ENCODE data around the gene TAF1A.
A peak's percentile ranks its signal among the peaks of the same experiment; 100 is the strongest.
"Not testable (repeated sequence)": the region's sequence is repeated elsewhere in the genome, so short reads cannot be mapped to it uniquely, and the experiment has no call there.

The TAF1A gene

DNA sequence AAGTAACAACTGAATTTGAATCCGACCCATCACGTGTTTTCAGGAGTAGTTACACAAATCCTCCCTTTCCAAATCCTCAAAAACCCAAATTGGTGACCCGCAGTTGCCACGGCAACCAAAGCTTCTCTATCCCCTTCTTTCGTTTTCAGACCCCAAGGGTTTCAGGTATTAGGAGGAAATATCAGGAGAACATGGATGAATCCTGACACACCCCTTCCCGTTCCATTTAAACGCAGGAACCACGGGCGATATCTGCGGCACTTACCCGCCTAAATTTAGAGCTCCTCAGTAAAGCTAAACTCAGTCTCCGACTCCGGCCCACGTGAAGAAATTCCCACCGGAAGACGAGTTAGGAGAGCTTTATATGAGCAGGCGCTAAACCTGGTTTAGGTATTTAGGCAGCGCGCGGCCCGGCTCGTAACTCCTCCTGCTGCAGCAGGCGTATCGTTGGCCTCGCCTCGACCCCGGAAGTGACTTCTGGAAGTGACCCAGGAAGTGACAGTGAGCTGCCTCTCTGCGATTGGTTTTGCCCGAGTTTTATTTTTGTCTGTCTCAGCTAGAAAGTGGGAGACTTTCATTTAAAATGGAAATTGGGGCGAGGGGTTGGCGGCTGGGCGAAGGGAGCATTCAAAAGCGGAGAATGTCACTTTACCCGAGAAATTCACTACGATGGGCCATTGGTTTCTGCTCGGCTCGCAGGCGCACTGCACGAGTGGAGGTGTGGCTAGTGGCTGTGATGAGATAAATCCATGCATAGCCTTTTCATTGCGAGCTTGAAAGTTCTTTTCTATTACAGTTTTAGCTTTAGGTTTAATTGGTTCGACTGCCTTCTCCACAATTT lies at the start of gene TAF1A:
Gene TAF1A (minus strand): TSS at position 472 of the 841 bp plus-strand sequence.
- peak; percentile 88 for DNase-seq

DNA sequence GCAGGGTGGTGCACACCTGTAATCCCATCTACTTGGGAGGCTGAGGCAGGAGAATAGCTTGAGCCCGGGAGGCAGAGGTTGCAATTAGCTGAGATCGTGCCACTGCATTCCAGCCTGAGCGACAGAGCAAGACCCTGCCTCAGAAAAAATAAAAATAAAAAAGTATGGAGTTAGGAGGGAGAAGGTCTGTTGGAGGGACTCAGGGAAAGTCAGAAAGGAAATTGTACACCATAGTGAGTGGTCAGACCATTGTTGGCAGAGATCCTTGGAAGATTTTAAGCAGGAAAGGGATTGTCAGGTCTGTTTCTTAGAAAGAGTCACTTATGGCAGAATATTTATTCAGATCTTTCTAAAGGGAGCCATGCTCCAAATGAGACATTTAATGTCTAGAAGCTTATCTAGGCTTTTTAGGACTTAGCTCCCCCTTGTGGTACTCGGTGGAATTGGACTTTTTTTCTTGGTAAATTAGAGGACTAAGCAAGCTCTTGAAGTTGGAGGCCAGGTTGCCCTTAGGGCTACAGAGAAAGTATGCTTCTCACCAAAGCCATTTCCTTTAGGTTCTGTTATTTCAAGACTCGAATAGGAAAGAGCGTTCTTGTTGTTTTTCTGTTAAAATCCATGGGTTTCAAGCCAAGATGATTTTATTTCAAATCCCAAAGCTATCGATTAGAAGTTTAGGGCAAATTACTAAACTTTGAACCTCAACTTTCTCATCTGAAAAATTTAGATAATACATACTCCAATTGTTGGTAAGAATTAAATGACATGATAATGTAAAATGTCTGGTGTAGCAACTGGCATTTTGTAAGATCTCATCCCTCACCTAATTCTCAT lies 44.7 kb upstream of the TAF1A start:
- peak; percentile 81 for DNase-seq

DNA sequence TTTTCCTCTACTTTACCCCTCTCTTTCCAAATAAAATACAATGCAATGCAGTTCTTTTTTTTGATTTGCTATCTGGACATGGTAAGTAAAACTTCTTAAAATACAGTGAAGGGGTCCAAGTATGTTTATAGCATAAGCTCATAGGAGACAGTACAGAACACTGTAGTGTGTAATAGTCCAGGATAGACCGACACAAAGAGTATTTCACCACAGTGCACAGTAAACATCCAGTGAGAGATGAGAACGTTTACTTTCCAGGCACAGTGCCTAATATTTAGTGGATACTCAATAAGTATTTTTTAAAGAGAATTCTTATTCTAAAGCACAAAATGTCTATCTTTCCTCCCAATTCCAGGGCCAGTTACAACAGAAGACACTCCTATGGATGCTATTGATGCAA lies 43.0 kb upstream of the TAF1A start:
- no peak for DNase-seq

DNA sequence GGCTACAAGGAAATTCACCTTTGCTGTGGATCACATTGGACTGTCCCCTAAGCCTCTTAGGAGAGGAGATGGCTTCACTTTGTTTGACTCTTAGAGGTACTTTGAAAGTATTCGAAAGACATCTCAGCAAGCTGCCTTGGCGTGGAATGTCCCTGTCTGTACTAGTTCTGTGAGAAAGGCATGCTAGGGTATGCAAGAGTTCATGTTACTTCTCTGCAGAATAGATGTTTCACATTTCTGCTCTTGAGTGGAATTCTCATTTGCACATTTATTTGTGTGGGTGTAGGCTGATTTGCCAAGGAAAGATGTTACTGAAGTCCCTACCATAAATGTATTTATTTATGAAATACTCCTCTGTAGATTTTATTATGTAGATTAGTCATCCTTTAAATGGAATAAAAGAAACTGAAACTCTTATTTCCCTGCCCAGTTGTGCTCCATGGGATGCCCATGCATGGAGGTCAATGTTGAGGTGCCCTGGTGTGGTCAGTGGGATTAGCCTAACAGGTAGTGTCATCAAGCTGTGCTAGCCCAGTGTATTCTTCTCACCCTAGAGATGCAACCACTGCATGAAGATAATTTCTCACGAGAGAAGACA lies 42.0 kb upstream of the TAF1A start:
- DNase-seq = no peak

DNA sequence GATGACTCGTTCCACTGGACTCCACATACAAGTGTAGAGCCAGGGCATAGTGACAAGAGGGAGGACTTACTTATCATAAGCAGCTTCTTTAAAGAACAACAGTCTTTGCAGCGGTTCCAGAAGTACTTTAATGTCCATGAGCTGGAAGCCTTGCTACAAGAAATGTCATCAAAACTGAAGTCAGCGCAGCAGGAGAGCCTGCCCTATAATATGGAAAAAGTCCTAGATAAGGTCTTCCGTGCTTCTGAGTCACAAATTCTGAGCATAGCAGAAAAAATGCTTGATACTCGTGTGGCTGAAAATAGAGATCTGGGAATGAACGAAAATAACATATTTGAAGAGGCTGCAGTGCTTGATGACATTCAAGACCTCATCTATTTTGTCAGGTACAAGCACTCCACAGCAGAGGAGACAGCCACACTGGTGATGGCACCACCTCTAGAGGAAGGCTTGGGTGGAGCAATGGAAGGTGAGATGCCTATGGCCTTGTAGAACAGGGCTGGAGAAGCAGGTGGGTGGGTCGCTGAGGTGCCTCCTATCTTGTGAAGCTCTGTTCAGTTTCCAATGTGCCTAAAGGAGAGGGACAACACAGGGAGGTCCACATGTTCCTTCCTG lies 40.3 kb upstream of the TAF1A start:
- DNase-seq = no peak

DNA sequence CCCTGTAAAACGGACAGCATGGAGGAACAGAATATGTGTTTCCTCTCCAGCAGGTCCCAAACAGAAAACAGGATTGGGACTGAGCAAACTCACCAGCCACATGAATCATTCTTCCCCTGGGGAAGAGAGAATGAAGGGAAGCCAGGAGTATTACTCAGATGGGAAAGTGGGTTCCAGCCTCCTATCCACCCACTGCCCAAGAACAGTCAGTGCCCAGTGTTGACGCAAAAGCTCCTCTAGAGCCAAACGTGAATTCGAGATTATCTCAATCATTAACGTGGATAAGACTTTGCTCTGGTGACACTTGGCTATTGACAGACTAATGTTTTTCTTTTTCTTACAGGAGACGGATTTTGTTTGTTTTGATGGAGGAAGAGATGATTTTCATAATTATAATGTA lies 37.5 kb upstream of the TAF1A start:
- DNase-seq = no peak

DNA sequence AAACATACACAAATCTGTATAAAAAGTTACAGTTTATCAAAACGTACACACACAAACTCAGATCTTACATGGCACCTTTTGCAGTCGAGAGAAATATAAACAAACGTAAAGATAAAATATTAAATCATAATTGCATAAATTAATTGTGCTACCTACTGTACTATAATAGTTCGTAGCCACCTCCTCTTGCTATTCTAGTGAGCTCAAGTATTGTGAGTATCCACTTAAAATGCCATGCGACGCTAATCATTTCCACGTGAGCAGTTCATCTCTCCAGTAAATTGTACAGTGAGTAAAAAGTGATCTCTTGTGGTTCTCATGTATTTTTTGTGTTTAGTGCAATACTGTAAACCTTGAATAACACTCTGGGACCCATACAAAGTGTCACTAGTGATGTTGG lies 34.5 kb upstream of the TAF1A start:
- no peak for DNase-seq

DNA sequence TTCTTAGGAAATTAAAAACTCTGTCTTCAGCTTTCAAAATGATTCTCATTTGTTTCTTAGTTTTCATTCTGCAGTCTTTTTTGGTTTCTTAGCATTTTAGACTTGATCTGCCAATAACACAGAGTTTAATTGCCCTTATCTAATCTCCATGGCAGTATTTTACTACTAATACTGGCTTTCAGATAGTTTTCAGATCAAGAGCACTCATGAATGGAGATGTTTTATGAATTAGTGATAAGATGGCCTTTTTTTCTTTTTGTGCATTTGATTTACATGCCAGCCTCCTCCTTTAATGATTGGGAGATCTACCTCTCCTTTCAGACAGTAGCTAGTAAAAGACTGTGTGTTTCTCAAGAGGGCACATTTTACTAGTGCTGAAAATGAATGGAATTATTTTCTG lies 33.7 kb upstream of the TAF1A start:
- DNase-seq = no peak

DNA sequence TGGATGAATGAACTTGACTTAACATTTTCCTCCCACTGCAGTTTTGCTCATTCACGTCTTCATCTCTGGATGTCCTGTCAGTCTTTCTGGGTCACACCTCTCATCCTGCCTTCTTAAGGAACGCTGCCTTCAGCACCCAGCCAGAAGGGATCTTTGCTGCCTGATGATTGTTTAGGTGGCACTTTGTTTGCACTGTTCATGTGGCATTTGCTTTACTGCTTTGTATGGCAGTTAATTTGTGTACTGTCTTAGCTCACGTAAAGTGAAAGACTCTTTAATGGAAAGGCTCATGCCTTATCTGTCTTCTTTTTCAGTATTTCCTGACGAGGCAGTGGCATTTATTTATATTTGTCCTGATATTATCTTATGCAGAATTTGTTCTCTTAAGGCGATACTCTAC lies 33.0 kb upstream of the TAF1A start:
- no peak for DNase-seq

DNA sequence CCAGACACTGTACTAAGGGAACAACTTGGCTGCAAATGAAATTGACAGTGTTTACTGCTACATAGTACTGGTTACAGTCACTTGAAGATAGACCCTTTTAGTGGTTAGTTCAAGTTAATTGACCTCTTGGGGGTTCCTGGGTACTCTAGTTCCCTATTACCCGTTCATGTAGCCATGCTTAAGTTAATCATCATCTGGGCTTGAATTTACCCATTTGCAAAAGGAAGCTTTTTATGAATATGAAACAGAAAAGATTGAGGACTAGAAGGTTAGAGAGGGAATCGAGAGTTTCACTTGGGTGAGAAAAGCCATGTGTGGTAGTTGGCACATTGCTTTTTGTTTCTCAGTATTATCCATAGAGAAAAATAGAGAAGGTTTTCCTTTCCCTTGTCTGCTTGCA lies 30.8 kb upstream of the TAF1A start:
- DNase-seq = no peak

DNA sequence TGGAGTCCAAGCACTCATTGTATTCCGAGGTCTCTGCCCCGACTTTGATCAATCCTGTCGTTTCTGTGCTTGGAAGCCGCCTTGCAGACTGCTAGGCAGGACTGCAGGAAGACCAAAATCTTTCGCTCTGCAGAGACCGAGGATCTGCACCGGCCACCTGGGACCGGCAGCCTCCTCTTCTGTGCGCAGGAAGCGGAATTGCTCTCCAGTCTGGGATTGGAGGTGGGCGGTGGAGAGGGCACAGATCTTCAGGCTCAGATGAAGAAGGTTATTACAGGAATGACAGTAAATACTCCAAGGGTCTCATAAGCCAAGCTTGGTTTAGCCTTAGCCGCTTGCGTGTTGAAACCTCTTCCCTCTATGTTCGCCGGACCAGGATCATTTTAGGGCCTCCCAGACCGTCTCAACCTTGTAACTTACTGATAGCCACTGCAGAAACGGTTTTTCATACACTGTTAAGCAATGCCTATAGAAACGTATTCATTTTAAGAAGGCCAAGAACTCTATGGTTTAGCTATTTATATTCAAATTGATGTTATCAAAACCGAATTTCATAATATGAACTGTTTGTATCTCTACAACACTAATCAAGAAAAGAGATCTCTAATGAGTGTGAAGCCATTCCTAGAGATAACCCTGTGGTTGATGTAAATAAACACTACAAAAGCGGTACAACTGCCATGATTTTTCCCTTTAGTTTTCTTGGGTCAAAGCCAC lies 29.3 kb upstream of the TAF1A start:
- peak; percentile 52 for DNase-seq

DNA sequence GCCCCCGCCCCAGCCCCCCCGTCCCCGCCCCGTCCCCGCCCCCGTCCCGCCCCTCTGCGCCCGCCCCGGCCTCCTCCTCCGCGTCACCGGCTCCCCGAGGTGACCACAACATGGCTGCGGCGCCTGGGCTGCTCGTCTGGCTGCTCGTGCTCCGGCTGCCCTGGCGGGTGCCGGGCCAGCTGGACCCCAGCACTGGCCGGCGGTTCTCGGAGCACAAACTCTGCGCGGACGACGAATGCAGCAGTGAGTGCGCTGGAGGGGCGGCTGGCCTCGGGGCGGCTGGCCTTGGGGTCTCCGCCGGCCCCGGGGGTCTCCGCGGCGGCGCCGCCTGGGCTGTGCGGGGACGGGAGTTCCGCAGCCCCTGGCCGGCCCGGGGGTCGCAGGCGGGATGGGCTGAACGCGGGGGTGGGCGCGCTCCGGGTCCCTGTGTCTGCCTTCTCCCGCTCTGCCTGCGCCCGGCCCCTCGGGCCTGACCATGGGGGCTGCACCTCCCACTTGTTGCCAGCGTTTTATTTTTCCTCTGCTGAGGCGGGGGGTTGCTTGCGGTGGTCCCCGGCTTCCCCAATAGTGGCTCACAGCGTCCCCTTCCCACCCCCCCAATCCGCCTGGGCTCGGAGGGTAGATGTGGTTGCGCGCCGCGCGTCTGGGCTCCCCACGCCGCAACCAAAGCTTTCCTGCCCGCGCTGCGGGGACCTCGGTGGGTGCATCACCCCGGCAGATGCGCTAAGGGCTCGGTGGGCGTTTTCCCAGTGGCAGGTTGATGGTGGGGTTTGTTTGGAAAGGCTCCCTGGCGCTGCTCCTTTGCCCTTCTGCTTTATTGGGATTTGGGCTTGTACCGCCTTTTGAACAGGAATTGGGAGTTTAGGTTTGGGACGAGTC lies 28.5 kb upstream of the TAF1A start, which contains the start of gene MIA3:
Gene MIA3 (plus strand): TSS at position 97 of the 879 bp plus-strand sequence. CDS start 14 bp downstream, at position 111.
- peak; percentile 92 for DNase-seq

DNA sequence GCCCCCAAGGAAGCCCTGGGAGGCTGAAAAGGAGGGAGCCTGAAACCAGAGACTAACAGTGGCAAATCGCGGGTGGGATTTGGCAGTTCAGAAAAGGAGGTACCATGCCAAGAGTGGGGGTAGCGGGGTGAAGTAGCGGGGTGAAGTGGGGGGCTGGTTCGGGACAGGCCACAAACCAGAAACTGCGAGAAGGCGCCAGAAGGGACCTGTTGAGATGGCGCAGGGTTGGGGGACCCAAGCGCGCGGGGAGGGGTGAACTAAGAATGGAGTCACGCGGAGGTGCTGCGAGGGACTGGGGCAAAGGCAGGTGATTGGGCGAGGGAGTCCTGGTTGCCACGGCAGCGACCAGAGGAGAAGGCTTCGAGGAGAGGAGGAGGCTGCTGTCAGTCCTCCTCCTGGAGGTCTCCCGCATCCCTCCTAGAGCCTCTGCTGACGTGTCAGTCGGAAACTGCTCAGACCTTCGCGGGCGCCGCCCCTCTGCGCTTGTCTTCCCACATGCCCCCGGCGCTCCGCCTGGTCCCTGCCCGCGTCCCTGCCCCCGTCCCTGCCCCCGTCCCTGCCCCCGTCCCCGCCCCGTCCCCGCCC lies 27.7 kb upstream of the TAF1A start:
- DNase-seq = peak; percentile 99

DNA sequence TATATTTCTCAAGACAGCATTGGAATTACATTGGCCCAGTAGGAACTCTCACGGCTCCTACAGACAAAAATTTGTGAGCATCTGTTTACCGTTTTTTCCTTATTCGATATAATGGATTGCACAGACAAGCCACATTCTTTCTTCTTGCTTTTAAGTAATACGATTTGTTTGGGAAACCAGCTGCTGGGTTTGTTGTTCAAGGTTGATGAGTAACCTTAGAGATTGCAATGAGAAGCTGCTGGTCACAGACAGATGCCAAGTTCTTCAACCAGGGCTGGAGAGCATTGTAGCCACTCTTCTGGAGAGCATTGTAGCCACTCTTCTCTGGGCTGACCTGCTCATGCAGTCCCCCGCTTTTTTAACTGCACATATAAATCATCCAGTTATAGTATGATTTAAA lies 26.8 kb upstream of the TAF1A start:
- DNase-seq = no peak

DNA sequence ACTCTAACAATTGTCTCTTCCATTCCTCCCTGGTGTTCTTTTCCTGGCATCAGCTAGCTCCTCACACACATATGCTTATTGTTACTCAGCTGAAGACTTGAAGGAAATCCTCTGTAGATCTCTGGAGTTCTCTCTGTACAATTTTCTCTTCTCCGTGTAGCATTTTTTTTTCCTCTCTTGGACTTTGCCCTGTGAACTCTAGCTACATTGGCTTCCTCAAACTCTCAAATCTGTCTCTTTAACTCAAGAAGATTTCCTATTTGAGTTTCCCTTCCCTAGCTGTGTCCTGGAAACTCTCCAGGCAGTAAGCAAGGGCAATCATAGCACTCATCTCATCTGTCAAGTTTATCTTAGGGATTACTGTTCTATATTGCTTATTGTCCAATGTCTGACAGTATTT lies 23.9 kb upstream of the TAF1A start:
- DNase-seq = no peak

DNA sequence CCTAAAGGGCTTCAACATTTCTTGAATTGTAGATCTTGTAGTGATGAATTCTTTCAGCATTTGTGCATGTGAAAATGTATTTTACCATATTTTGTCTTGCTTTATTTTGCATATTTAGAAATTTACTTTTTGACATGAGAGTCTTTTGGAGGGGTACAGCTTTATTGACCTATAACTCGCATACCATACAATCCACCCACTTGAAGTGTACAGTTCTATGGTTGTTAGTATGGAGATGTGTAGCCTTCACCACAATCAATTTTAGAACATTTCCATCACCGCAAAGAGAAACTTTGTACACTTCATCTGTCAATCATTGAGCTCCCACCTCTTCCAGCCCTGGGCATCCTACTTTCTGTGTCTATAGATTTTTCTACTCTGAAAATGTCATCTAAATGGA lies 21.0 kb upstream of the TAF1A start:
- no peak for DNase-seq

DNA sequence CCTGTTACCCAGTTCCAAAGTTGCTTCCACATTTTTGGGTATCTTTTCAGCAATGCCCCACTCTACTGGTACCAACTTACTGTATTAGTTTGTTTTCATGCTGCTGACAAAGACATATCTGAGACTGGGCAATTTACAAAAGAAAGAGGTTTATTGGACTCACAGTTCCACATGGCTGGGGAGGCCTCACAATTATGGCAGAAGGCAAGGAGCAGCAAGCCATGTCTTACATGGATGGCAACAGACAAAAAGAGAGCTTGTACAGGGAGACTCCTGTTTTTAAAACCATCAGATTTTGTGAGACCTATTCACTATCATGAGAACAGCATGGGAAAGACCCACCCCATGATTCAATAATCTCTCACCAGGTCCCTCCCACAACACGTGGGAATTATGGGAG lies 19.4 kb upstream of the TAF1A start:
- not testable (repeated sequence) for DNase-seq

DNA sequence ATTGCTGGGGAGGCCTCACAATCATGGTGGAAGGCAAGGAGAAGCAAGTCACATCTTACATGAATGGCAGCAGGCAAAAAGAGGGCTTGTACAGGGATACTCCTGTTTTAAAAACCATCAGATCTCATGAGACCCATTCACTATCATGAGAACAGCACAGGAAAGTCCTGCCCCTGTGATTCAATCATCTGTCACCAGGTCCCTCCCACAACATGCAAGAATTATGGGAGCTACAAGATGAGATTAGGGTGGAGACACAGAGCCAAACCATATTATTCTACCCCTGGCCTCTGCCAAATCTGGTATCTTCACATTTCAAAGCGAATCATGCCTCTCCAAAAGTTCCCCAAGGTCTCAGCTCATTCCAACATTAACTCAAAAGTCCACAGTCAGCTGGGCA lies 17.0 kb upstream of the TAF1A start:
- no peak for DNase-seq

DNA sequence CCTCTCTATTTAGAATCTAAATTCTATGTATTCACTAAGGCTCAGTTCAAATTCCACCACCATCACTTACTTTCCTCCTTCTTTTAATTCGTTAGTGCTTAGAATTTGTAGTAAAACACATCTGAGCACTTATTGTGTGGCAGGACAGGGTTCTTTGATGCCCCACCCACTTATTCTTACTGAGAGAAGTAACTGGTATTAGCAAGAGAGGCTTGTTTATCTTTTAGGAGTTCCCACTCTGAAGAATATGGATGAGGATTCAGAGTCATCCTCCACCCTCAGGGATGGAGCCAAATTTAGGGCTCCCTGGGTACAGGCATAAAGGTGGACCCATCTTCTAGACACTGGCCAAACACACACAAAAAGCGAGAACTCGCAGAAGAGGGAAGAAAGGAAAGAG lies 11.5 kb upstream of the TAF1A start:
- no peak for DNase-seq

DNA sequence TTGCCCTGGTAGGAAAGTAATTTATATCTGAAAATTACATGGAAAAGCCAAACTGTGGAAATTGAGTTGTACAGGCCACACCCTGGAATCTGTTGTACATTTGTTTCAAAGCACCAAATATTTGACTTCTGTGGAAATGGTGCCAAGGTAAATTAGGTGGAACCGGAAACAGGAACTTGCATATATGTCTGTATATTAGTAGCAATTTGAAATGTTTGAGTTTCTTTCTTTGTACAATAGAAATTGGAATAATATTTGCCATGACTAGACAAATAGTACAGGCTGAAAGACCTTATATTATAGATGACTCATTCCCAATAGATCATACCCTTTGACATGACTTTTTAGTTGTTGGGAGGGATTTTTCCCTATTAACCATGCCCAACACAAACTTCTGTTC lies 10.5 kb upstream of the TAF1A start:
- peak; percentile 45 for DNase-seq

DNA sequence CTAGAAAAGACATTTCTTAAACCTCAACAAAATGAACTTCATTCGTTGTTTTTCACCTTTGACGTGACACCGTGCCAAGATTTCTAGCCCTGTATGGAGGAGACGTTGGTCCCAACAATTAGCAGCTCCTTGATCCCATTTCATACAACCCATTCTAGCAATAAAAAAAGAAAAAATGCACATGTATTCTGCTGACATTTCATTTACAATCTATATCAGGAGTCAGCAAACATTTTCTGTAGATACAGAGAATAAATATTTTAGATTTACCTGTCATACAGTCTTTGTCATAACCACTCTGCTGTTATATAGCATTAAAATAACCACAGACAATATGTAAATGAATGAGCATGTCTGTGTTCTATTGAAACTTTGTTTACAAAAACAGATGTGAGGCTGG lies 7.0 kb upstream of the TAF1A start:
- no peak for DNase-seq
